K562 (cell line): ENCODE measurements around the gene NEUROD4. TPM values are rescaled to one million over a fixed set of nuclear protein-coding genes. Genes with fewer than 3 reads are reported as not detected.
A peak's percentile ranks its signal among the peaks of the same experiment; 100 is the strongest.

Source experiments
- ATAC-seq: fragments of 200-7000 bp; cut with Tn5 transposase; 3 replicates; pipeline ENCODE4 v1.9.1; 2020; ENCODE audit warnings: moderate library complexity
- Bru-seq: library from RNA; stranded (reverse); fragments of 400-500 nt; gene quantifications from one replicate; lab custom pipeline; 2021; lab: Mats Ljungman, UMichigan
- BruChase-seq, 2 experiments: library from RNA; stranded (reverse); fragments of 400-500 nt; gene quantifications; one replicate each; lab custom pipeline; 2021; lab: Mats Ljungman, UMichigan
- BruUV-seq: library from RNA; stranded (reverse); fragments of 400-500 nt; replicated peaks from 2 replicates; lab custom pipeline; 2021; lab: Mats Ljungman, UMichigan
- CTCF ChIA-PET: fragments of 300-600 bp; formaldehyde crosslinking; extraction: SDS; loops from one replicate; lab custom pipeline; 2021; ENCODE audit warnings: low intra/inter-chr PET ratio; lab: Yijun Ruan, JAX
- POLR2A ChIA-PET: fragments of 300-600, 350-650 bp; sonication (Branson Sonifier 250); formaldehyde crosslinking; extraction: SDS; loops from one replicate; lab custom pipeline; 2021; ENCODE audit warnings: antibody characterized with exemption, inconsistent platforms; lab: Yijun Ruan, JAX
- DNase-seq, 4 experiments: peaks; one replicate each; pipeline versions ENCODE4 v3.0.0 to v3.0.0-alpha.2; 2011 to 2018; ENCODE audit warnings: low spot score in 3 of 4, mixed read lengths in 3 of 4; ENCODE audit errors: extremely low read depth in 1 of 4
- FAIRE-seq: peaks from 2 replicates; lab custom pipeline; 2011; peaks lifted over from hg19 to GRCh38; lab: Jason Lieb, UNC
- H2AFZ ChIP-seq: 2 replicates; pipeline ENCODE4 v1.6.0; 2011; ENCODE audit warnings: low read depth, low read length, control low read depth, inconsistent platforms
- H3K27ac ChIP-seq: fragments of 200-600 bp; 3 replicates; pipeline ENCODE4 v1.8.0; 2011; ENCODE audit warnings: low read depth, mild to moderate bottlenecking, control low read depth, inconsistent platforms, low read length, moderate library complexity, mixed read lengths; ENCODE audit errors: extremely low read depth
- H3K27me3 ChIP-seq, 2 experiments: fragments of 300-600 bp in 1 of 2; 2 replicates in 1 of 2; 3 replicates in 1 of 2; pipeline versions ENCODE4 v1.6.0 to v1.8.0; 2011; ENCODE audit warnings: inconsistent platforms in 2 of 2, low read length in 2 of 2, mild to moderate bottlenecking in 1 of 2, mixed read lengths in 1 of 2, moderate library complexity in 1 of 2; ENCODE audit not compliant: control insufficient read depth in 2 of 2, insufficient read depth in 2 of 2
- H3K36me3 ChIP-seq: fragments of 300-600 bp; 3 replicates; pipeline ENCODE4 v1.8.0; 2011; ENCODE audit warnings: mild to moderate bottlenecking, low read length, inconsistent platforms; ENCODE audit not compliant: control insufficient read depth, insufficient read depth
- H3K4me1 ChIP-seq, 2 experiments: fragments of 200-600 bp in 1 of 2; replicated peaks in 1 of 2; 2 replicates in 1 of 2; 3 replicates in 1 of 2; pipeline versions ENCODE4 v1.5.1 to v1.8.0; 2011; ENCODE audit warnings: inconsistent platforms in 2 of 2, low read length in 2 of 2, mild to moderate bottlenecking in 1 of 2, mixed read lengths in 1 of 2, moderate library complexity in 1 of 2; ENCODE audit not compliant: control insufficient read depth in 2 of 2, insufficient read depth in 2 of 2
- H3K4me2 ChIP-seq: 2 replicates; pipeline ENCODE4 v1.6.1; 2011; ENCODE audit warnings: low read length, control low read depth, inconsistent platforms, mixed read lengths; ENCODE audit not compliant: insufficient read depth
- H3K4me3 ChIP-seq: fragments of 200-600 bp; sonication (generic), shearing (Covaris generic); 2 replicates; pipeline ENCODE4 v1.5.1; 2016; ENCODE audit warnings: control low read depth, inconsistent platforms
- H3K79me2 ChIP-seq: fragments of 200-600 bp; 3 replicates; pipeline ENCODE4 v1.8.0; 2011; ENCODE audit warnings: low read length, inconsistent platforms; ENCODE audit not compliant: control insufficient read depth, insufficient read depth
- H3K9ac ChIP-seq, 2 experiments: 2 replicates each; pipeline versions ENCODE4 v1.6.0 to v1.6.1; 2011; ENCODE audit warnings: low read depth in 2 of 2, low read length in 2 of 2, control low read depth in 1 of 2, inconsistent platforms in 1 of 2, mild to moderate bottlenecking in 1 of 2, mixed read lengths in 1 of 2; ENCODE audit not compliant: insufficient read depth in 1 of 2
- H3K9me1 ChIP-seq: one replicate; pipeline ENCODE4 v1.6.0; 2011; ENCODE audit warnings: inconsistent platforms, mild to moderate bottlenecking, low read length, moderate library complexity; ENCODE audit not compliant: control insufficient read depth, insufficient read depth
- H3K9me3 ChIP-seq: replicated peaks from 2 replicates; pipeline ENCODE4 v1.5.1; 2011; ENCODE audit warnings: low read depth, low read length, inconsistent platforms; ENCODE audit not compliant: control insufficient read depth, insufficient read depth
- H4K20me1 ChIP-seq: replicated peaks from 2 replicates; pipeline ENCODE4 v1.6.1; 2011; ENCODE audit warnings: low read length, inconsistent platforms, mixed read lengths; ENCODE audit not compliant: control insufficient read depth, insufficient read depth
- CBX3 ChIP-seq, 2 experiments: IDR thresholded peaks; 1 replicate in 1 of 2; 2 replicates in 1 of 2; pipeline ENCODE4 v1.6.1; 2012; ENCODE audit warnings: inconsistent platforms in 2 of 2, low read length in 2 of 2, borderline replicate concordance in 1 of 2, control low read depth in 1 of 2
- EWSR1 ChIP-seq: fragments of 450-650 bp; IDR thresholded peaks from 2 replicates; pipeline ENCODE4 v1.6.1; 2018; ENCODE audit warnings: borderline replicate concordance, mild to moderate bottlenecking, low read depth, moderate library complexity; ENCODE audit not compliant: partially characterized antibody
- TARDBP ChIP-seq: fragments of 450-650 bp; IDR thresholded peaks from 2 replicates; pipeline ENCODE4 v1.6.1; 2016
- VEZF1 ChIP-seq: fragments of 200-800 bp; sonication (Bioruptor generic); IDR thresholded peaks from 2 replicates; pipeline ENCODE4 v1.6.1; 2017; ENCODE audit warnings: missing genetic modification characterization, missing compliant biosample characterization
- ZBTB7A ChIP-seq: IDR thresholded peaks from 2 replicates; pipeline ENCODE4 v1.6.1; 2011; ENCODE audit warnings: low read depth, mild to moderate bottlenecking, low read length, moderate library complexity, borderline replicate concordance; ENCODE audit not compliant: control insufficient read depth
- ZNF197 ChIP-seq: fragments of 200-800 bp; sonication (Bioruptor generic); IDR thresholded peaks from 2 replicates; pipeline ENCODE4 v1.6.1; 2016; ENCODE audit warnings: low read depth, missing genetic modification characterization, missing compliant biosample characterization
- ZNF224 ChIP-seq: sonication (generic); formaldehyde crosslinking; IDR thresholded peaks from 2 replicates; pipeline ENCODE4 v1.8.0; 2022; ENCODE audit warnings: mild to moderate bottlenecking, missing genetic modification reagents
- ZNF282 ChIP-seq: sonication (generic); formaldehyde crosslinking; IDR thresholded peaks from 2 replicates; pipeline ENCODE4 v1.8.1; 2023; ENCODE audit warnings: missing genetic modification reagents
- ZNF75A ChIP-seq: fragments of 450-650 bp; formaldehyde crosslinking; IDR thresholded peaks from 2 replicates; pipeline ENCODE4 v1.4.0; 2020; ENCODE audit warnings: mild to moderate bottlenecking
- WGBS: fragments of 100-300 bp; shearing (Covaris generic); methylation state at CpG from one replicate; pipeline ENCODE4 v1.1.6; 2016; ENCODE audit warnings: low coverage, mixed read lengths; ENCODE audit not compliant: insufficient coverage; ENCODE audit errors: missing lambda C conversion rate; 5-methylcytosine and 5-hydroxymethylcytosine counted together
- in situ Hi-C: fragments of 300-500 bp; cut with MboI; formaldehyde crosslinking; loops from 4 replicates; pipeline ENCODE4 v1.15.0; 2018; ENCODE audit warnings: inconsistent platforms, mixed read lengths
- intact Hi-C: fragments of 100-400 bp; cut with micrococcal nuclease; formaldehyde crosslinking; loops from 2 replicates; pipeline ENCODE4 v1.14.2; 2022
- long read RNA-seq, 3 experiments: library from polyadenylated mRNA in 2 of 3; library from RNA in 1 of 3; unstranded in 2 of 3; stranded (forward) in 1 of 3; transcript quantifications; one replicate each; pipeline ENCODE4 v2.0.0, GENCODE V29; 2019 to 2022
- polyA minus RNA-seq, 3 experiments: library from RNA; depleted of rRNA, polyadenylated mRNA; stranded (reverse); fragments of >200 nt; gene quantifications; 2 replicates each; pipeline ENCODE4 v1.2.3, GENCODE V29; 2011
- polyA plus RNA-seq, 8 experiments: library from polyadenylated mRNA; depleted of rRNA in 4 of 8; stranded (reverse) in 5 of 8; unstranded in 3 of 8; fragments of >200 nt; fragmentation: Nextera tagmentation in 2 of 8; fragmentation: Illumina TruSeq in 1 of 8; extraction: Ambion mirVana in 2 of 8; extraction: Trizol in 1 of 8; gene quantifications; 2 replicates each; pipeline versions ENCODE4 v1.2.1 to v1.2.3, GENCODE V29; 2011 to 2014; ENCODE audit warnings: inconsistent platforms in 1 of 8, missing spikeins in 1 of 8
- total RNA-seq, 7 experiments: library from RNA; depleted of rRNA in 6 of 7; stranded (reverse); fragments of >200 nt in 6 of 7; fragmentation: Illumina TruSeq in 2 of 7; extraction: Trizol in 2 of 7; gene quantifications; 2 replicates each; pipeline versions ENCODE4 v1.2.1 to v1.2.3, GENCODE V29; 2011 to 2021; ENCODE audit warnings: low replicate concordance in 1 of 7
- TF ChIP-seq, protein P1 (sequence below): fragments of 450-650 bp; IDR thresholded peaks from 2 replicates; pipeline ENCODE4 v1.6.1; 2016; ENCODE audit warnings: mild to moderate bottlenecking
- TF ChIP-seq, protein P2 (sequence below), 2 experiments: fragments of 200-800 bp in 1 of 2; sonication (Bioruptor generic) in 1 of 2; sonication (generic) in 1 of 2; formaldehyde crosslinking in 1 of 2; IDR thresholded peaks in 1 of 2; conservative IDR thresholded peaks in 1 of 2; 2 replicates each; pipeline versions ENCODE4 v1.5.0 to v1.6.1; 2016 to 2020; ENCODE audit warnings: missing compliant biosample characterization in 1 of 2, missing genetic modification characterization in 1 of 2, missing genetic modification reagents in 1 of 2

Gene NEUROD4, protein sequence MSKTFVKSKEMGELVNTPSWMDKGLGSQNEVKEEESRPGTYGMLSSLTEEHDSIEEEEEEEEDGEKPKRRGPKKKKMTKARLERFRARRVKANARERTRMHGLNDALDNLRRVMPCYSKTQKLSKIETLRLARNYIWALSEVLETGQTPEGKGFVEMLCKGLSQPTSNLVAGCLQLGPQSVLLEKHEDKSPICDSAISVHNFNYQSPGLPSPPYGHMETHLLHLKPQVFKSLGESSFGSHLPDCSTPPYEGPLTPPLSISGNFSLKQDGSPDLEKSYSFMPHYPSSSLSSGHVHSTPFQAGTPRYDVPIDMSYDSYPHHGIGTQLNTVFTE
- total RNA-seq (2011; cell fraction: chromatin; rRNA removed; ENCODE audit: low replicate concordance) = not detected in 2 replicates
- not detected in 2 replicates for total RNA-seq (2011; cell fraction: nucleolus; rRNA removed)
- total RNA-seq (2011; cell fraction: nucleoplasm; rRNA removed) = not detected in 2 replicates
- total RNA-seq (2014; rRNA removed) (not detected in 2 replicates), total RNA-seq (2014; rRNA removed; fragmentation: Illumina TruSeq; extraction: Trizol) (not detected in 2 replicates), total RNA-seq (2015; rRNA removed; fragmentation: Illumina TruSeq; extraction: Trizol) (not detected in 2 replicates), total RNA-seq (2021) (not detected in 2 replicates), polyA plus RNA-seq (2011; rRNA removed) (not detected in 2 replicates), polyA plus RNA-seq (2014; fragmentation: Illumina TruSeq; extraction: Trizol) (not detected in 2 replicates), polyA plus RNA-seq (2014; fragmentation: Nextera tagmentation; extraction: Ambion mirVana) (not detected), polyA plus RNA-seq (2014; rRNA removed) (not detected in 2 replicates), polyA minus RNA-seq (2011; rRNA and poly(A)+ RNA removed) (not detected in 2 replicates), Bru-seq, nascent RNA (not detected), BruChase-seq, experiment 1, labeled RNA remaining after a 2-hour chase (percentile 18 among the genes with signal in this experiment), BruChase-seq, experiment 2, labeled RNA remaining after a 6-hour chase (percentile 13 among the genes with signal in this experiment)
- not detected in 2 replicates for polyA plus RNA-seq (2011; cell fraction: cytosol; rRNA removed)
- not detected in 2 replicates for polyA plus RNA-seq (2011; cell fraction: nucleus; rRNA removed)
- polyA plus RNA-seq (2012) = not detected in 2 replicates
- polyA minus RNA-seq (2011; cell fraction: cytosol; rRNA and poly(A)+ RNA removed) = not detected in 2 replicates
- polyA minus RNA-seq (2011; cell fraction: nucleus; rRNA and poly(A)+ RNA removed) = not detected in 2 replicates
- long read RNA-seq, experiment 1 = 0 reads
- long read RNA-seq, experiment 2 = 0 reads
- long read RNA-seq, experiment 3 = 0 reads

DNA sequence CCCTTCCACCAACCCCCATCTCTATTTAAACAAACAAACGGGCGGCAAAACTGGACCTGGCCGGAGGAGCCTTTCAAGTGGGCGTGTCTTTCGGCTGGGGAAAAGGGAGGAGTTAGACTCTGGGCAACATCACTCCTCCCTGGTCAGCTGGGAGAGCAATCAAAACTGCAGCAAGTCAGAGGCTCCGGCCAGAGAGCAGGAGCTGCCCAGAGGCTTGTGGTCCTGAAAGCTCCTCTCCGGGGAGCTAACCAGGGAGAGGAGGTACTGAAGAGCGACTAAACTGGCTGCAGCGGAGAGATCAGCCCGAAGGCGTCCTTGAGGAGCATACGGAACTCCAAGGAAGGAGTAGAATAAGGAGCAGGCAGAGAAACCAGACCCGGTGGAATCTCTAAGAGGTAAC is at the start of gene NEUROD4:
Gene NEUROD4 (plus strand): TSS at position 191 of the 400 bp plus-strand sequence. CDS start 6,466 bp downstream, outside the sequence.
- no peaks in the 10 kb centered on the region for H4K20me1 ChIP-seq
- H3K9ac ChIP-seq = peak within 1 kb of the TSS in 1 of 2 experiments; percentile 68; a peak in 1 of 4 replicates
- H3K4me3 ChIP-seq = no peak within 1 kb of the TSS
- no peak within 1 kb of the TSS for H3K4me2 ChIP-seq
- ChIA-PET CTCF (no interaction called here), POLR2A (no interaction called here)
- ATAC-seq (peak; percentile 100), FAIRE-seq (peak; percentile 87), DNase-seq (peak; percentile 36 to 73 (median 59))
- BruUV-seq = no TSS peak
- WGBS = 8% methylated on average over 13 of the region's 13 CpGs
- intact Hi-C loops = no loop called here
- H3K4me1 ChIP-seq = no peaks in the 10 kb centered on the region; a peak in 1 of 5 replicates
- no peaks in the 10 kb centered on the region for H3K9me3 ChIP-seq
- H3K27me3 ChIP-seq = peaks cover 0 to 7% of the 10 kb centered on the region in 2 experiments; a peak in 2 of 5 replicates
- H3K9me1 ChIP-seq = no peaks in the 10 kb centered on the region
- no peaks in the 10 kb centered on the region for H3K36me3 ChIP-seq
- H3K27ac ChIP-seq = no peak within 1 kb of the TSS
- H3K79me2 ChIP-seq = no peaks in the 10 kb centered on the region
- in situ Hi-C loops = no loop called here
- no peak within 1 kb of the TSS for H2AFZ ChIP-seq
- TF ChIP-seq ZNF197 (CRISPR knock-in tag) (peak; percentile 92), CBX3 (IDR thresholded peaks at IDR 0.05; ENCODE audit: borderline replicate concordance in 1 of 2, low read length in 2 of 2) (peak in 1 of 2 experiments; percentile 47; a peak in 1 of 3 replicates), ZNF75A (CRISPR knock-in tag) (no peak), EWSR1 (no peak), ZBTB7A (no peak), VEZF1 (peak; percentile 35; the same call in 1 of the 2 replicates), ZNF282 (CRISPR knock-in tag) (no peak), ZNF224 (CRISPR knock-in tag) (peak; percentile 58; the same call in 1 of the 2 replicates), TARDBP (no peak)
- TF ChIP-seq, protein P1, sequence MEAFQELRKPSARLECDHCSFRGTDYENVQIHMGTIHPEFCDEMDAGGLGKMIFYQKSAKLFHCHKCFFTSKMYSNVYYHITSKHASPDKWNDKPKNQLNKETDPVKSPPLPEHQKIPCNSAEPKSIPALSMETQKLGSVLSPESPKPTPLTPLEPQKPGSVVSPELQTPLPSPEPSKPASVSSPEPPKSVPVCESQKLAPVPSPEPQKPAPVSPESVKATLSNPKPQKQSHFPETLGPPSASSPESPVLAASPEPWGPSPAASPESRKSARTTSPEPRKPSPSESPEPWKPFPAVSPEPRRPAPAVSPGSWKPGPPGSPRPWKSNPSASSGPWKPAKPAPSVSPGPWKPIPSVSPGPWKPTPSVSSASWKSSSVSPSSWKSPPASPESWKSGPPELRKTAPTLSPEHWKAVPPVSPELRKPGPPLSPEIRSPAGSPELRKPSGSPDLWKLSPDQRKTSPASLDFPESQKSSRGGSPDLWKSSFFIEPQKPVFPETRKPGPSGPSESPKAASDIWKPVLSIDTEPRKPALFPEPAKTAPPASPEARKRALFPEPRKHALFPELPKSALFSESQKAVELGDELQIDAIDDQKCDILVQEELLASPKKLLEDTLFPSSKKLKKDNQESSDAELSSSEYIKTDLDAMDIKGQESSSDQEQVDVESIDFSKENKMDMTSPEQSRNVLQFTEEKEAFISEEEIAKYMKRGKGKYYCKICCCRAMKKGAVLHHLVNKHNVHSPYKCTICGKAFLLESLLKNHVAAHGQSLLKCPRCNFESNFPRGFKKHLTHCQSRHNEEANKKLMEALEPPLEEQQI = 0 out of 2 replicates have a peak, but pooled peaks have one; percentile 20
- TF ChIP-seq, protein P2, sequence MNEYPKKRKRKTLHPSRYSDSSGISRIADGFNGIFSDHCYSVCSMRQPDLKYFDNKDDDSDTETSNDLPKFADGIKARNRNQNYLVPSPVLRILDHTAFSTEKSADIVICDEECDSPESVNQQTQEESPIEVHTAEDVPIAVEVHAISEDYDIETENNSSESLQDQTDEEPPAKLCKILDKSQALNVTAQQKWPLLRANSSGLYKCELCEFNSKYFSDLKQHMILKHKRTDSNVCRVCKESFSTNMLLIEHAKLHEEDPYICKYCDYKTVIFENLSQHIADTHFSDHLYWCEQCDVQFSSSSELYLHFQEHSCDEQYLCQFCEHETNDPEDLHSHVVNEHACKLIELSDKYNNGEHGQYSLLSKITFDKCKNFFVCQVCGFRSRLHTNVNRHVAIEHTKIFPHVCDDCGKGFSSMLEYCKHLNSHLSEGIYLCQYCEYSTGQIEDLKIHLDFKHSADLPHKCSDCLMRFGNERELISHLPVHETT (CRISPR knock-in tag; conservative IDR thresholded peaks at IDR 0.05 in 1 of 2, IDR thresholded peaks at IDR 0.05 in 1 of 2) = peak; percentile 77 to 90; a peak in 3 of 4 replicates
